Nucleus accumbens (tissue), 56 donors: ENCODE data around the gene SLC35B1.

Experiments used
- DNase-seq, 56 donors: peaks; one replicate each; lab custom pipeline; 2025; lab: John Stamatoyannopoulos, UW

The SLC35B1 gene

DNA sequence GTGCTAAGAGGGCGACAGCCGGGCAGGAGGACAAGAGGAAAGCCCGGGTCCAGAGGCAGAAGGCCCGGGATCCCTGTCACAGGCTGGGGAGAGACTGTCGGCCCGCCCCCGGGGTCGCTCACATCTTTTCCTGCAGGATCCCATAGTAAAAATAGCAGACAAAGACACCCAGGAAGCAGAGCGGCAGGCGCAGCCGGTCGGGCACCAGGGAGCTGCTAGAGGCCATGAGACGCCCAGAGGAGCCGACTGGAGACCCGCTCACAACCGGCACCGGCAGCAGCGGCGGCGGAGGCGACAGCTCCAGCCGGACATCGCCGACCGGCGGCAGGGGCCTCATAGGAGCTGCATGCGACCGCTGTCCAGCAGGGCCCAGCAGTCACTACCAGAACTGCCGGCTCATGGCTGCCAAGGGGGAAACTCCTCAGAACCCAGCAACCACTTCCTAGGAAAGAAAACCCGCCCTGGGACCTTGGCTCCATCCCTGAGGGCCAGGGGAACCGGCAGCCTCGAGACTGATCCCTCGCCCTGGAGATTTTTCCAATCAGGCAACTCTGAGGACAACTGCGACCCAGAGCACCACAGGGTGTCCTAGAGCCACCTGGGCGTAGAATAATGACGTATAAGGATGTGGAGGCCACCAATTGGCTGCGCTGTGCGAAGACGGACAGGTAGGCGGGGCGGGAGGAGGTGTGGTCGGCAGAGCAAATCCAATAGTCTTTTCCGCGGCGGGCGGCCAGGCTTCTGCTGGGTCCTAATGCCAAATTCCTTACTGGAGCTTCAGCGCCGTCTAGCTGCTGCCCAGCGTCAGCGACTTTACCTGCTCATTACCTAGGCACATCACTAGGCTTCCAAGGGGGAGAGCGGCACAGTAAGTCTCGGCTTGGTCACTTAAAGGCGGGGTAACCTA is at the start of gene SLC35B1:
Gene SLC35B1, minus strand, starts transcription at position 357 of the 907 bp plus-strand sequence. Its CDS starts 131 bp downstream, at position 226.
- DNase-seq = peak; percentile 90 to 99 (median 97)

DNA sequence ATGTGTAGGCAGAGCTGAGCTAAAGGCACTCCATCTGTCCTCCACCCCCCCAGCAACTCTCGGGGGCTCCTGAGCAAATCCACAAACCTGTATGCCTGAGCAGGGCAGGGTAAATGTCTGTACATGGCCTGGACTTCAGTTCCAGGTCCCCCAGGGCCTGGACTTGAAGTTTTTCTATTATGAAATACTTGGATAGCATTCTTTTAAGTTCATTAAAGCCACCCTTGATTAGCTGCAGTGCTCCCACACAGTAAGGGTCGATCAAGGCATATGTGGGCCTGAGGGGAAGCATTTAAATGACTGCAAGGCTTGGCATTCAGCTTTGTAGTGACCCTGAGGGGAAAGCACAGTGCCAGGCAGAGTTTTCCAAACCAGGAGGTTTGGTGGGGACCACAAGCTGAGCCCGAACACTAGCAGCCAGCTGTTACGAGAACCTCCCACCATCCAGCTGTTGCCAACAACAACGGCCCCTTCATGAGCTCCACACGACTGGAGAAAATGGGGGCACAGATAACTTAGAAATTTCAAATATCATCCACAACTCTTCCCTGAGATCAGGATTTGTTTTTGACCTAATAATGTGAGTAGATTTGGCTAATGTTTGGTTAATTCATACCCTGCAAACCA is 49.5 kb upstream of the SLC35B1 start:
- DNase-seq = no peak

- DNase-seq = no peak
Observed at GRCh38 chr17:49756323-49757150, 48.8 kb upstream of the SLC35B1 start.

GRCh38 chr17:49755663-49756283 is 48.0 kb upstream of the SLC35B1 start:
- no peak for DNase-seq

- no peak for DNase-seq
Observed at GRCh38 chr17:49753959-49754391, 46.2 kb upstream of the SLC35B1 start.

- DNase-seq = no peak
Observed at GRCh38 chr17:49752508-49752907, 44.7 kb upstream of the SLC35B1 start.

DNA sequence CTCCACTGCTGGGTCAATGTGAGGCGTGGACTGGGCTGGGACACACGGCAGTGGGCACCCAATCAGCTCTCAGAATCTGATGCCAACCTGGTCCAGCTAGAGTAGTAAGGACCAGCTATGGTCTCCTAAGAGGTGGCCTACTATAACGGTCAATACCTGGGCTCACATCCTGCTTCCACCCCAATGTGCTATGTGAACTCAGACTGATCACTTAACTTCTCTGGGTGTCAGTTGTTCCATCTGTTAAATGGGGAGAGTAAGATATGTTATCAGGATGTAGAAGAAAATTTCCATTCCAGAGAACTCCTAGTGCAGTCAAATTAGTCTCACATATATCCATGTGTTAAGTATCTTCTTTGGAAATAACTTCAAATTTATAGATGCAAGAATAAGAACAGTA is 42.0 kb upstream of the SLC35B1 start:
- no peak for DNase-seq

- no peak for DNase-seq
Observed at GRCh38 chr17:49748791-49749190, 41.0 kb upstream of the SLC35B1 start.

GRCh38 chr17:49748223-49748622 is 40.5 kb upstream of the SLC35B1 start:
- DNase-seq = no peak

DNA sequence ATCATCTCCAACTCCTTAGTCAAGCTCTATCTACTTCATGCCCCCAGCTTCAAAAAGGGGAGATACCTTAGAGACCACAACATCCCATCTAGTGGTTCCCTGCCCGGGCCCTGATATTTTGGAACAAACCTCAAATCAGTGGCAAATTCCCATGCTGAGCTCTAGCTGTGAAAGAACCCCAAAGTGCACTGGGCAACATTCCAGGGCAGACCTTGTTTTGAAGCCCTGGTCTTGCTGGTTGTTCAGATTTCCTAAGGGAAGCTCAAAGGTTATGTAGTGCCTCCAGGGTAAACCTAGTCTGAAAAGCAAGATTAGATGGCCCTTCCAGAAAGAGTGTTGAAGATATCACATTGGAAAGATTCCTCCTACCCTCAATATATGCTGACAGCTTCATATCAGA is 39.9 kb upstream of the SLC35B1 start:
- DNase-seq = no peak

GRCh38 chr17:49746791-49747490 is 39.2 kb upstream of the SLC35B1 start:
- no peak for DNase-seq

DNA sequence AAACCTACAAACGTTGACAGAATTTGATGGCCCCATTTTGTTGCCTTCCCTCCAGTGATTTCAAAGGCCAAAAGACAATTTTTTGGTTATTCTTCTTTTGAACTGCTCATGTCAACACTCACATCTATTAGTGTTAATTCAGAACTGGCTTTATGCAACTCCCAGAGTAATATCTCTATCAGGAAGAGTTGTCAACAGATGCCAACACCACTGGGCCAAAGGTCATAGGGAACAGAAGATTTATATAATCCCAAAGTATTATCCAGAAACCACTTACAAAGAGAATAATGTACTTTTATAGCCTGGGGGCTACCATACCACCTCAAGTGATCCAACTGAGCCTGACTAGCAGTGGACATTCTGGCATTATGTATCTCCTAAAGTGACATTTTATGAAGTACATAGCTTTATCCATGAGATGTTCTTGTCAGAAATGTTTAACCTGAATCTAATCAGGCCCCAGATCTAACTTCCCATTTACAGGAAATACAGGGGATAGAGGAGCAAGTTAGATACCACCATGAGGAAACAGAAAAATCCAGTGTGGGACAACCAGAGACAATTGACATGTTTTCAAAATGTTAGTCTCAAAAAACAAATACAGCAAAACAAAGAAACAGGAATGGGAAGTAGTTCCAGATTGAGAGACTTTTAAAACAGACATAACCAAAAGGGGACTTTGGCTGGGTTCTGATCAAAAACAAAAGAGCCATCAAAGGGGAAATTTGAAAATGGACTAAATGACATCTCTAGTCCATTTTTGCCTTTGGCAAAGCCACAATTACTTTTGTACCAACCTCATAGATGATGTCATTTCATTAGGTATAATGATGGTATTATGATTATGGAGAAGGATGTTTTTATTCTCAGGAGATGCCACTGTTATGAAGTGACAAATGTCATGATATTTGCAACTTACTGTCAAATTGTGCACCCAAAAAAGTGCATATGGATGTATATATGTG is 37.7 kb upstream of the SLC35B1 start:
- DNase-seq = no peak

GRCh38 chr17:49742166-49742638 is 34.4 kb upstream of the SLC35B1 start:
- no peak for DNase-seq

GRCh38 chr17:49741692-49742076 is 33.9 kb upstream of the SLC35B1 start:
- DNase-seq = no peak

DNA sequence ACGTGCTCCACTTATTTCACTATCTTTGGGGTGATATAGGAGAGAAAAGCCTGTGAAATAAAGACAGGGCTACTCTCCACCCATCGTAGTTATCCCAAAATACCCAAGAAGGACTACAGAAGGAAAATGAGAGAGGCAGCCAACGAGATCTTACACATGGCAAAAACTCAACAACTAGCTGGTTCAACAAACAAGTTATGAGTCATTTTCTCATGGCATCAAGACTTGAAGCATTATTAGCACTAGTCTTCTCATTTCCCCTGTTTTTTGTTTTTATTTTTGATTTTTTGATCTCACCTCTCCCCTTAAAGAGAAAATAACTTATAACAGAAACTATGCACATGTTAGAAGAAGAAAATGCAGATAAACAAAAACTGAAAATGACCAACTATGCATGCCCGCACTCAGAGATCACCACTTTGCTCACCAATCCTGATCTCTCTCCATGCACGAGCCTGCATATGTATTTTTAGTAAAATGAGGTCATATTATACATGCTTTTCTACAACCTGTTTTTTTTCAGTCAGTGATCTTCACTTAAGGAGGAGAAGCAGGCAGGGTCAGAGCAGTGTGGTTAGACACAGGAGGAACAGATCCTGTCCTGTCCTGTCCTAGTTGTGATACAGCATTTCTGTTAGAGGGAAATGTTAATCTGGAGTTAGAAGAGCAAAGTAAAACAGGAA is 33.4 kb upstream of the SLC35B1 start:
- DNase-seq = no peak

DNA sequence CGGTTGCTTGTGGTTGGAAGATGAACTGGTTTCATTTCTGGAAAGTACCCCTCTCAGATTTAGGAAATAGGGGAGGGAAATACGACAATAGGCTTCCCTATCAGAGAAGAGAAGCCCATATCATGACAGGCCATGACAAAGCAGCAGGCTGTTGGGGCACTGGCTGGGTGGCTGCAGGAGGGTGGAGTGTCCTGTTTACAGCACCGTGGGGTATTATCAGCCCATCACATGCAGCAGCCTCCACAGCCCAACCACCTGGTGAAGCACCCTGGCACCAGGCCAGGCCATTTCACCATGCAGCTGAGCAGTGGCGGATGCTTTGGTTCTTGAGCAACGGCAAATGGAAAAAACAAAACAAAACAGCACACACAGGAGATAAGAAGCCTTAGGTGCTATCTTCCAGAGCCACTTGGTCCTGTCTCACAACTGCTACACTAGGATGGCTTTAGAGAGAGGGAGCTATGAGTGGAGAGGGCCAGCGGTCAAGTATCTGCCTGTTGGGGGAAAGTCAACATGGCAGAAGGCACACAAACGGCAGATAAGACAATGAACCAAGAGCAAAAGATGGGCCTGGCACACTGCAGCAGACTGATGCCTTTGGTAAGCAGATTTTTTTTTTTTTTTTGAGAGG is 32.0 kb upstream of the SLC35B1 start:
- DNase-seq = peak in 4 of 56 donors; percentile 4 to 19 (median 8)

GRCh38 chr17:49738456-49739163 is 30.8 kb upstream of the SLC35B1 start:
- peak in 1 of 56 donors; percentile 6 for DNase-seq
